ENCODE results near the gene PDSS1. TPM values are rescaled to one million over a fixed set of nuclear protein-coding genes. Genes with fewer than 3 reads are reported as not detected.

PDSS1 gene
- total and polyA plus RNA-seq, 9 of the 15 experiments (the other 6 are each of a cell fraction or from before 2014, with no cell fraction given) = 11.0 to 59.5 (median 45.3) TPM

- TF ChIP-seq, protein P1, sequence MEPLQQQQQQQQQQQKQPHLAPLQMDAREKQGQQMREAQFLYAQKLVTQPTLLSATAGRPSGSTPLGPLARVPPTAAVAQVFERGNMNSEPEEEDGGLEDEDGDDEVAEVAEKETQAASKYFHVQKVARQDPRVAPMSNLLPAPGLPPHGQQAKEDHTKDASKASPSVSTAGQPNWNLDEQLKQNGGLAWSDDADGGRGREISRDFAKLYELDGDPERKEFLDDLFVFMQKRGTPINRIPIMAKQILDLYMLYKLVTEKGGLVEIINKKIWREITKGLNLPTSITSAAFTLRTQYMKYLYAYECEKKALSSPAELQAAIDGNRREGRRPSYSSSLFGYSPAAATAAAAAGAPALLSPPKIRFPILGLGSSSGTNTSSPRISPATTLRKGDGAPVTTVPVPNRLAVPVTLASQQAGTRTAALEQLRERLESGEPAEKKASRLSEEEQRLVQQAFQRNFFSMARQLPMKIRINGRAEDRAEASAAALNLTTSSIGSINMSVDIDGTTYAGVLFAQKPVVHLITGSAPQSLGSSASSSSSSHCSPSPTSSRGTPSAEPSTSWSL (CRISPR knock-in tag; IDR thresholded peaks at IDR 0.05; ENCODE audit: borderline replicate concordance) = no peak
- TF ChIP-seq POLR2H (tag; IDR thresholded peaks at IDR 0.05; ENCODE audit: low read depth) (no peak), ZNF639 (CRISPR knock-in tag; conservative IDR thresholded peaks at IDR 0.05 in 1 of 2, IDR thresholded peaks at IDR 0.05 in 1 of 2) (no peak), ILF3 (IDR thresholded peaks at IDR 0.05; ENCODE audit: borderline replicate concordance) (no peak), BHLHE40 (IDR thresholded peaks at IDR 0.05; ENCODE audit: low read length) (no peak), PTBP1 (IDR thresholded peaks at IDR 0.05; ENCODE audit: low read depth, low read length) (no peak), SMARCA5 (IDR thresholded peaks at IDR 0.05) (no peak), SMARCE1 (IDR thresholded peaks at IDR 0.05) (no peak), CHD2 (IDR thresholded peaks at IDR 0.05; ENCODE audit: low read depth, low read length) (no peak), ZNF75A (CRISPR knock-in tag; IDR thresholded peaks at IDR 0.05) (no peak)
- TF ChIP-seq, protein P2, sequence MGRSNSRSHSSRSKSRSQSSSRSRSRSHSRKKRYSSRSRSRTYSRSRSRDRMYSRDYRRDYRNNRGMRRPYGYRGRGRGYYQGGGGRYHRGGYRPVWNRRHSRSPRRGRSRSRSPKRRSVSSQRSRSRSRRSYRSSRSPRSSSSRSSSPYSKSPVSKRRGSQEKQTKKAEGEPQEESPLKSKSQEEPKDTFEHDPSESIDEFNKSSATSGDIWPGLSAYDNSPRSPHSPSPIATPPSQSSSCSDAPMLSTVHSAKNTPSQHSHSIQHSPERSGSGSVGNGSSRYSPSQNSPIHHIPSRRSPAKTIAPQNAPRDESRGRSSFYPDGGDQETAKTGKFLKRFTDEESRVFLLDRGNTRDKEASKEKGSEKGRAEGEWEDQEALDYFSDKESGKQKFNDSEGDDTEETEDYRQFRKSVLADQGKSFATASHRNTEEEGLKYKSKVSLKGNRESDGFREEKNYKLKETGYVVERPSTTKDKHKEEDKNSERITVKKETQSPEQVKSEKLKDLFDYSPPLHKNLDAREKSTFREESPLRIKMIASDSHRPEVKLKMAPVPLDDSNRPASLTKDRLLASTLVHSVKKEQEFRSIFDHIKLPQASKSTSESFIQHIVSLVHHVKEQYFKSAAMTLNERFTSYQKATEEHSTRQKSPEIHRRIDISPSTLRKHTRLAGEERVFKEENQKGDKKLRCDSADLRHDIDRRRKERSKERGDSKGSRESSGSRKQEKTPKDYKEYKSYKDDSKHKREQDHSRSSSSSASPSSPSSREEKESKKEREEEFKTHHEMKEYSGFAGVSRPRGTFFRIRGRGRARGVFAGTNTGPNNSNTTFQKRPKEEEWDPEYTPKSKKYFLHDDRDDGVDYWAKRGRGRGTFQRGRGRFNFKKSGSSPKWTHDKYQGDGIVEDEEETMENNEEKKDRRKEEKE (IDR thresholded peaks at IDR 0.05; ENCODE audit: borderline replicate concordance in 1 of 2, control insufficient read depth in 1 of 2, low read depth in 2 of 2, low read length in 1 of 2) = no peak
- TF ChIP-seq, protein P3, sequence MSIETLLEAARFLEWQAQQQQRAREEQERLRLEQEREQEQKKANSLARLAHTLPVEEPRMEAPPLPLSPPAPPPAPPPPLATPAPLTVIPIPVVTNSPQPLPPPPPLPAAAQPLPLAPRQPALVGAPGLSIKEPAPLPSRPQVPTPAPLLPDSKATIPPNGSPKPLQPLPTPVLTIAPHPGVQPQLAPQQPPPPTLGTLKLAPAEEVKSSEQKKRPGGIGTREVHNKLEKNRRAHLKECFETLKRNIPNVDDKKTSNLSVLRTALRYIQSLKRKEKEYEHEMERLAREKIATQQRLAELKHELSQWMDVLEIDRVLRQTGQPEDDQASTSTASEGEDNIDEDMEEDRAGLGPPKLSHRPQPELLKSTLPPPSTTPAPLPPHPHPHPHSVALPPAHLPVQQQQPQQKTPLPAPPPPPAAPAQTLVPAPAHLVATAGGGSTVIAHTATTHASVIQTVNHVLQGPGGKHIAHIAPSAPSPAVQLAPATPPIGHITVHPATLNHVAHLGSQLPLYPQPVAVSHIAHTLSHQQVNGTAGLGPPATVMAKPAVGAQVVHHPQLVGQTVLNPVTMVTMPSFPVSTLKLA (conservative IDR thresholded peaks at IDR 0.05) = no peak
These were observed 2.1 kb downstream of the PDSS1 start (continued) for GRCh38 chr10:26699631-26700030.

Data from K562 (cell line).